Measurements from ENCODE around the gene NPPB. TPM values are rescaled to one million over a fixed set of nuclear protein-coding genes. Genes with fewer than 3 reads are reported as not detected.

NPPB gene
- total RNA-seq, 3 donors from 2014 or later, result not detected

- ATAC-seq (peak; percentile 93), DNase-seq (peak; percentile 68 to 81 (median 79))
- intact Hi-C loops (cut with DNase I, micrococcal nuclease), result loop anchor here in 1 of 2 donors (10.0 kb wide), 1 partner anchor 56 kb away; no protein-coding TSS in a partner anchor
- H3K9me3 ChIP-seq, result no peaks in the 10 kb centered on the region
- H3K4me3 ChIP-seq, result no peak overlapping the region
- peaks cover 11% of the 10 kb centered on the region for H3K36me3 ChIP-seq (ENCODE audit: low read depth)
- no peaks in the 10 kb centered on the region for H3K4me1 ChIP-seq (ENCODE audit: low read depth)
- TF ChIP-seq CTCF (IDR thresholded peaks at IDR 0.05), result peak; percentile 94
Measured at GRCh38 chr1:11838349-11839272, 20.1 kb downstream of the NPPB start.

DNA sequence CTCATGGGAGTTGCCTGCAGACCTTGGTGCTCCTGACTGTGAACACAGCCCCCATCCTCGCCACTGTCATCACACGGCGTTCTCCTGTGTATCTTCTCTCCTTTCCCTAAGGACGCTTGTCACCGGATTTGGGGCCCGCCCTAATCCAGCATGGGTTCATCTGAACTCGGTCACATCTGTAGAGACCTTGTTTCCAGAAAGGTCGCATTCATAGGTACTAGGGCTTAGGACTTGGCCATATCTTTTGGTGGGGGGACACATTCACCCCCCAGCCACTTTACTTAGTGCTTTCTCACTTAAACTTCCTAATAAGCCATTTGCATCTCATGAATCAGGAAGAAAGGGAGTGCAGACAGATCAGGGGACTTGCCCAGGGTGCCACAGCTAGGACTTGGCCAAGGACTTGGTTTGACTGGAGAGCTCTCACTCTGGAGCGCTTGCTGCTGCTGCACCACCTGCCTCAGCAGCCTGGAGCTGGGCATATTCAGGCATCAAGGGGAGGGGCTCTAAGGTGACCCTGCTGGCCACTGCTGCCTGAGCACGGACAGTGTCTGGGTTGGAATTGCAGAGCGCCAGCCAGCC, 20.9 kb downstream of the NPPB start:
- no peak for TF ChIP-seq CTCF (IDR thresholded peaks at IDR 0.05)
- Histone ChIP-seq H3K36me3 (ENCODE audit: low read depth) (peaks cover 11% of the 10 kb centered on the region), H3K4me1 (ENCODE audit: low read depth) (no peaks in the 10 kb centered on the region), H3K4me3 (no peak overlapping the region), H3K9me3 (no peaks in the 10 kb centered on the region)
- intact Hi-C loops (cut with DNase I, micrococcal nuclease), result loop anchor here in 1 of 2 donors (10.0 kb wide), 1 partner anchor 57 kb away; no protein-coding TSS in a partner anchor
- ATAC-seq, result peak; percentile 7
- no peak for DNase-seq

DNA sequence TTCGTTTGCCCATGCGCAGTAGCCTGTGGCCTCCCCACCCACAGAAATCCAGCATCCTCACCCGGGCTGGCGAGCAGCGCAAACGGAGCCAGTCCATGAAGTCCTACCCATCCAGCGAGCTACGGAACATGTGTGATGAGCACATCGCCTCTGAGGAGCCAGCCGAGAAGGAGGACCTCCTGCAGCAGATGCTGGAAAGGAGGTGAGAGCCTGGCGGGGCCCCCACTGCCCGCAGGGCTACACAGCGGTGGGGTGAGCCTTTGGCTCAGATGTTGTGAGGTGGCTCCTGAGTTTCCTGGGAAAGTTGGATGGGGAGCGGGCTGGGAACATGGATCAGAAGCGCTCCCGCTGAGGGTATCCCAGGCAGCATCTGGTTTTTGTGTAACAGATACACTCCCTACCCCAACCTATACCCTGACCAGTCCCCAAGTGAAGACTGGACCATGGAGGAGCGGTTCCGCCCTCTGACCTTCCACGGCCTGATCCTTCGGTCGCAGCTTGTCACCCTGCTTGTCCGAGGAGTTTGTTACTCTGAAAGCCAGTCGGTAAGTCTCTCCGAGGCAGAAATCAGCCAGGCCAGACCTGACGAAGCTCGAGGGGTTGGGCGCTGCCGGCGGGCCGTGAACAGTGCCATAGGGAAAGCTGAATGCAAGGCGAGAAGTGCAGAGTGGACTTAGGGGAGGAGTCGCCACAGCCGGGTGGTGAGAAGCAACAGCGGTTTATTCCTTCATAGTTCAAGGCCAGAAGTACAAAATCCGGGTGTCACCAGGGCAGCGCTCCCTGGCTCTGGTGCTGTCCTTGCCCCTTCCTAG, 21.6 kb downstream of the NPPB start:
- DNase-seq (no peak), ATAC-seq (no peak)
- Histone ChIP-seq H3K9me3 (no peaks in the 10 kb centered on the region), H3K36me3 (ENCODE audit: low read depth) (peaks cover 11% of the 10 kb centered on the region), H3K4me1 (ENCODE audit: low read depth) (no peaks in the 10 kb centered on the region), H3K4me3 (no peak overlapping the region)
- intact Hi-C loops (cut with DNase I, micrococcal nuclease), result loop anchor here in 1 of 2 donors (10.0 kb wide), 1 partner anchor 58 kb away; no protein-coding TSS in a partner anchor
- no peak for TF ChIP-seq CTCF (IDR thresholded peaks at IDR 0.05)

GRCh38 chr1:11835441-11836225, 23.1 kb downstream of the NPPB start:
- peaks cover 11% of the 10 kb centered on the region for H3K36me3 ChIP-seq (ENCODE audit: low read depth)
- no peaks in the 10 kb centered on the region for H3K9me3 ChIP-seq
- no peak for TF ChIP-seq CTCF (IDR thresholded peaks at IDR 0.05)
- DNase-seq (no peak), ATAC-seq (no peak)
- intact Hi-C loops (cut with DNase I, micrococcal nuclease), result loop anchor here in 1 of 2 donors (10.0 kb wide), 1 partner anchor 59 kb away; no protein-coding TSS in a partner anchor
- H3K4me3 ChIP-seq, result no peak overlapping the region
- H3K4me1 ChIP-seq (ENCODE audit: low read depth), result no peaks in the 10 kb centered on the region
